HL-60 (cell line): ENCODE results near the gene CCM2L.
"Not testable (repeated sequence)": the region's sequence is repeated elsewhere in the genome, so short reads cannot be mapped to it uniquely, and the experiment has no call there.

Experiments
- DNase-seq, 2 experiments: peaks; one replicate each; pipeline ENCODE4 v3.0.0-alpha.2; 2010 to 2020; ENCODE audit warnings: low read depth in 1 of 2, low spot score in 1 of 2
- H3K27ac ChIP-seq: fragments of 250-450 bp; sonication (Bioruptor Pico); replicated peaks from 2 replicates; pipeline ENCODE4 v1.5.1; 2020; ENCODE audit warnings: mild to moderate bottlenecking, moderate library complexity
- H3K27me3 ChIP-seq: fragments of 250-450 bp; sonication (Bioruptor Pico); 2 replicates; pipeline ENCODE4 v1.5.1; 2021; ENCODE audit warnings: mild to moderate bottlenecking, moderate library complexity; ENCODE audit not compliant: insufficient read depth, poor library complexity, severe bottlenecking
- H3K4me3 ChIP-seq: replicated peaks from 2 replicates; pipeline ENCODE4 v1.5.1; 2011; ENCODE audit warnings: mild to moderate bottlenecking, control low read depth, low read length; ENCODE audit not compliant: insufficient read depth
- CTCF ChIP-seq: IDR thresholded peaks from one replicate; pipeline ENCODE4 v1.5.1; 2011; ENCODE audit warnings: low read length, control low read depth, inconsistent platforms; ENCODE audit not compliant: insufficient read depth
- GABPA ChIP-seq: IDR thresholded peaks from 2 replicates; pipeline ENCODE4 v1.6.1; 2012; ENCODE audit warnings: low read depth
- POLR2AphosphoS5 ChIP-seq: IDR thresholded peaks from 2 replicates; pipeline ENCODE4 v1.6.1; 2012; ENCODE audit warnings: low read depth
- SPI1 ChIP-seq: IDR thresholded peaks from 2 replicates; pipeline ENCODE4 v1.6.1; 2012; ENCODE audit warnings: low read depth, mild to moderate bottlenecking, borderline replicate concordance
- TF ChIP-seq, protein P1 (sequence below): IDR thresholded peaks from 2 replicates; pipeline ENCODE4 v1.6.1; 2012; ENCODE audit warnings: low read depth; ENCODE audit not compliant: insufficient replicate concordance

The CCM2L gene

DNA sequence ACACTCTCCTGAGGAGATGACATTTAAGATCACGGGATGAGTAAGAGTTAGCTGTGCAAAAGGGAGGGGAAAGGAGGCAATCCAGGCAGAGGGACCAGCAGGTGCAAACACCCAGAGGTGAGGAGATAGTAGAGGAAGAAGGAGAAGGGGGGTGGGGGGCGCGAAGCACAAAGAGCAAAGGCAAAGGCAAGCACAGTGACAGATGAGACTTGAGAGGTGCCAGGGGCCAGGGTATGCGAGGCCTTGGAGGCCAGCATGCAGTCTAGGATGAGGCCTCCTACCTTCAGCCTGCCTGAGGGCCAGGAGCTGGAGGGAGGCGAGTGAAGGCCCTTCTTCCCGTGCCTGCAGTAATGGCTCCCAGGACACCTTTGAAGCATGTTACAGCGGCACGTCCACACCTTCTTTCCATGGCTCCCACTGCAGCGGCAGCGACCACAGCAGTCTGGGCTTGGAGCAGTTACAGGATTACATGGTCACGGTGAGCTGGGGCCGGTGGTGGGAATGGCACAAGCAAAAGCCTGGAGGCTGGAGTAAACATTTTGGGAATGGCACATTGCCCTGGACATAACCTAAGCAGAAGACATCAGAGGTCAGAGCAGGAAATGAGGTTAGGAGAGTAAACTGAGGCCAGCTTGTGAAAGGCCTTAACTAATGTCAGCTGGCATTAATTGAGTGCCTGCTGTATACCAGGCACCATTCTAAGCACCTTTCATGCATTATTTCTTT lies 18.6 kb downstream of the CCM2L start:
- Histone ChIP-seq H3K27ac (no peak overlapping the region), H3K4me3 (no peak overlapping the region), H3K27me3 (no peaks in the 10 kb centered on the region)
- no peak for TF ChIP-seq SPI1
- no peak for TF ChIP-seq GABPA
- no peak for DNase-seq

- no peak for DNase-seq
- Histone ChIP-seq H3K4me3 (no peak overlapping the region), H3K27me3 (no peaks in the 10 kb centered on the region), H3K27ac (no peak overlapping the region)
- TF ChIP-seq SPI1 (no peak), GABPA (no peak), CTCF (no peak), POLR2AphosphoS5 (no peak)
- TF ChIP-seq, protein P1, sequence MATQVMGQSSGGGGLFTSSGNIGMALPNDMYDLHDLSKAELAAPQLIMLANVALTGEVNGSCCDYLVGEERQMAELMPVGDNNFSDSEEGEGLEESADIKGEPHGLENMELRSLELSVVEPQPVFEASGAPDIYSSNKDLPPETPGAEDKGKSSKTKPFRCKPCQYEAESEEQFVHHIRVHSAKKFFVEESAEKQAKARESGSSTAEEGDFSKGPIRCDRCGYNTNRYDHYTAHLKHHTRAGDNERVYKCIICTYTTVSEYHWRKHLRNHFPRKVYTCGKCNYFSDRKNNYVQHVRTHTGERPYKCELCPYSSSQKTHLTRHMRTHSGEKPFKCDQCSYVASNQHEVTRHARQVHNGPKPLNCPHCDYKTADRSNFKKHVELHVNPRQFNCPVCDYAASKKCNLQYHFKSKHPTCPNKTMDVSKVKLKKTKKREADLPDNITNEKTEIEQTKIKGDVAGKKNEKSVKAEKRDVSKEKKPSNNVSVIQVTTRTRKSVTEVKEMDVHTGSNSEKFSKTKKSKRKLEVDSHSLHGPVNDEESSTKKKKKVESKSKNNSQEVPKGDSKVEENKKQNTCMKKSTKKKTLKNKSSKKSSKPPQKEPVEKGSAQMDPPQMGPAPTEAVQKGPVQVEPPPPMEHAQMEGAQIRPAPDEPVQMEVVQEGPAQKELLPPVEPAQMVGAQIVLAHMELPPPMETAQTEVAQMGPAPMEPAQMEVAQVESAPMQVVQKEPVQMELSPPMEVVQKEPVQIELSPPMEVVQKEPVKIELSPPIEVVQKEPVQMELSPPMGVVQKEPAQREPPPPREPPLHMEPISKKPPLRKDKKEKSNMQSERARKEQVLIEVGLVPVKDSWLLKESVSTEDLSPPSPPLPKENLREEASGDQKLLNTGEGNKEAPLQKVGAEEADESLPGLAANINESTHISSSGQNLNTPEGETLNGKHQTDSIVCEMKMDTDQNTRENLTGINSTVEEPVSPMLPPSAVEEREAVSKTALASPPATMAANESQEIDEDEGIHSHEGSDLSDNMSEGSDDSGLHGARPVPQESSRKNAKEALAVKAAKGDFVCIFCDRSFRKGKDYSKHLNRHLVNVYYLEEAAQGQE: no peak
Measured at GRCh38 chr20:32029561-32029960, 19.3 kb downstream of the CCM2L start.

GRCh38 chr20:32031007-32031958 lies 21.0 kb downstream of the CCM2L start:
- H3K27me3 ChIP-seq: no peaks in the 10 kb centered on the region
- no peak for TF ChIP-seq POLR2AphosphoS5
- TF ChIP-seq GABPA: no peak
- peak; percentile 51 for TF ChIP-seq CTCF
- TF ChIP-seq SPI1: no peak

GRCh38 chr20:32033316-32033715 lies 23.1 kb downstream of the CCM2L start:
- no peaks in the 10 kb centered on the region for H3K27me3 ChIP-seq

More at GRCh38 chr20:32031007-32031958, 21.0 kb downstream of the CCM2L start:
- H3K27ac ChIP-seq: no peak overlapping the region
- DNase-seq: peak in 1 of 2 experiments; percentile 64
- peak overlapping the region; percentile 35 for H3K4me3 ChIP-seq

DNA sequence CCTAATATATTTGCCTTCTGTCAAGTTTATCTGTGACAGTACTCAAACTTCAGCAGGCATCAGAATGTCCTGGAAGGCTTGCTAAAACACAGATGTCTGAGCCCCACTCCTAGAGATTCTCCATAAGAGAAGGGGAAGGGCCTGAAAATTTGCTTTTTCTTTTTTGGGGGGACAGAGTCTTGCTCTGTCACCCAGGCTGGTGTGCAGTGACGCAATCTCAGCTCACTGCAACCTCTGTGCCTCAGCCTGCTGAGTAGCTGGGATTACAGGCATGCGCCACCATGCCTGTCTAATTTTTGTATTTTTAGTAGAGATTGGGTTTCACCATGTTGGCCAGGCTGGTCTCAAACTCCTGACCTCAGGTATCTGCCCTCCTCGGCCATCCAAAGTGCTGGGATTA lies 23.5 kb downstream of the CCM2L start:
- H3K27ac ChIP-seq: peak overlapping the region; percentile 83
- H3K27me3 ChIP-seq, H3K4me3 ChIP-seq: not testable (repeated sequence)
- DNase-seq: peak in 1 of 2 experiments; percentile 41

More at GRCh38 chr20:32033316-32033715, 23.1 kb downstream of the CCM2L start:
- no peak for DNase-seq
- TF ChIP-seq GABPA: no peak
- no peak for TF ChIP-seq POLR2AphosphoS5
- H3K27ac ChIP-seq: peak overlapping the region; percentile 83
- no peak overlapping the region for H3K4me3 ChIP-seq
